GM10847 (cell line): Measurements from ENCODE around the gene GLE1.

Source experiments
- POLR2A ChIP-seq: IDR thresholded peaks from 2 replicates; pipeline ENCODE4 v1.6.1; 2011; ENCODE audit not compliant: insufficient read length; ENCODE audit errors: extremely low read depth

GLE1 gene

DNA sequence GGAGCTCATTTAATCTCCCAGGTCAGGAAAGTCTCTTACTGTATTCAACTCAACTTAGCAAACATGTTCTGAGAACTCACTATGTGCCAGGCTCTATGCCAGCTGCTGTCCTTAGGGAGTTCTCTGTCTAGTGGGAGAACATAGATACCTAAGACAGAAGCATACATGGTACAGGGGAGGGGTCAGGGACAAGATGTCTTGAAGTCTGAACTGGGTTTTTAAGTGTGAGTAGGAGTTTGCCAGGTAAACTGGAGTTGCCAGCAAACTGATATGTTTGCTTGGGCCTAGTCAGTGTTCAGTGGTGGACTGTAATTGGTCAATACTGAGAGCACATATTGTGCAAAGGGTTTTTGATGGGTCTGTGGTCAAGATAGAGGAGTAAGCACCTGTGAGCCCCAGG, 18.3 kb upstream of the GLE1 start:
- no peak for TF ChIP-seq POLR2A

DNA sequence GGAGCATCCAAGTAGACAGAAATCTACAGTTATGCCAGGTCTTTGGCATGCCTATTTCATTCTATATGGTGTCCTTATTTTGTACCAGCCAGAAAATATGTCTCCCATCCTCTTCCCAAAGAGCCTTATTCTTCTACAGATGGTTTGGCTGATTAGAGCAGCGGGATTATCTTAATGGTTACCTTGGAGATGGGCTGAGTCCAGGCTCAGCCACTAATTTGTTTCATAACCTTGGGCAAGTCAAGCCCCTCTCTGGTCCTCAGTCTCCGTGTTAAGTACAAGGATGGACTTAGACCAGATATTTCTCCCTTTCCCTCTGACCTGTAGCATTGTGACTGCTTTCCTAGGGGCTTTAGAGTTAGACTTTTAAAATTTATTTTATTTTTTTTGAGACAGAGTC, 11.1 kb upstream of the GLE1 start:
- no peak for TF ChIP-seq POLR2A

DNA sequence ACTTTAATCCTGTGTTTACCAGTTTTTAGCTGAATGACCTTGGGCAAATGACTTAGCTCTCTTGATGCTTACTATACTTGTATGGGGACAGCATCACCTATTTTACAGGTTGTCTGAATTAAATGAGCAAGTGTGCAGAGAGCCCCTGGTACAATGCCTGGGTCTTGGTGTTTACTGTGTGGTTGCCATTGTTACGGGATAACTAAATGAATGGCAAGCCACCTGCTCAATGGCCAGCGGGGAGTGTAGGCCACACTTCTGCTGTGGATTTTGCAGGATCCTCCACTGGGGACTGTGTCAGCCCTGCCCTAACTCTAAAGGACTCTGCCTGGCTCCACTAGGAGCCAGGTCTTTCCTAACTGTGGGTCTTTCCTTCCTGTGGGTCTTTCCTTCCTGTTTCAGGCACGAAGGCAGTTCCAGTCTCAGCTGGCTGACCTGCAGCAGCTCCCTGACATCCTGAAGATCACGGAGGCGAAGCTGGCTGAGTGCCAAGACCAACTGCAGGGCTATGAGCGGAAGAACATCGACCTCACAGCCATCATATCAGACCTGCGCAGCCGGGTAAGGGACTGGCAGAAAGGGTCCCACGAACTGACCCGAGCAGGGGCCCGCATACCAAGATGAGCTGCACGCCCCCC, 10.3 kb upstream of the GLE1 start:
- TF ChIP-seq POLR2A: no peak

DNA sequence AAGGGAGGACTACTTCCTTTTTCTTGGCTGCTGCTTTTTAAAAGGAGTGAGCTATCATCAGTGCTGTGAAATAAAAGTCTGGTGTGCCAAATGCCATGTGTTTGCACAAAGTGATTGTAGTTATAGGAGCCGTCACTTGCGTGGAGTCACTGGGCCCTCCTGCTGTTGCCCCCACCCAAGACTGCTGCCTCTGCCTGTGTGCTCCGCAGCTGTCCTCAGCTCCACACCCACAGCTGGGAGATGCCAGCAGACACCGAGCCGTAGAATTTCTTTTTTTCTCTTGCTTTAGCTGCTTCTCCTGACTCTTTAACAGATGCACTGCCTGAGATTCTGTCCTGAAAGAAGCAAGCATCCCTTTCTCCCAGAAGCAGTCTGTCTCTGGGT, 9.8 kb upstream of the GLE1 start:
- TF ChIP-seq POLR2A: no peak

GRCh38 chr9:128495296-128495695, 9.2 kb upstream of the GLE1 start:
- no peak for TF ChIP-seq POLR2A

GRCh38 chr9:128495804-128496417, 8.6 kb upstream of the GLE1 start:
- TF ChIP-seq POLR2A: no peak

DNA sequence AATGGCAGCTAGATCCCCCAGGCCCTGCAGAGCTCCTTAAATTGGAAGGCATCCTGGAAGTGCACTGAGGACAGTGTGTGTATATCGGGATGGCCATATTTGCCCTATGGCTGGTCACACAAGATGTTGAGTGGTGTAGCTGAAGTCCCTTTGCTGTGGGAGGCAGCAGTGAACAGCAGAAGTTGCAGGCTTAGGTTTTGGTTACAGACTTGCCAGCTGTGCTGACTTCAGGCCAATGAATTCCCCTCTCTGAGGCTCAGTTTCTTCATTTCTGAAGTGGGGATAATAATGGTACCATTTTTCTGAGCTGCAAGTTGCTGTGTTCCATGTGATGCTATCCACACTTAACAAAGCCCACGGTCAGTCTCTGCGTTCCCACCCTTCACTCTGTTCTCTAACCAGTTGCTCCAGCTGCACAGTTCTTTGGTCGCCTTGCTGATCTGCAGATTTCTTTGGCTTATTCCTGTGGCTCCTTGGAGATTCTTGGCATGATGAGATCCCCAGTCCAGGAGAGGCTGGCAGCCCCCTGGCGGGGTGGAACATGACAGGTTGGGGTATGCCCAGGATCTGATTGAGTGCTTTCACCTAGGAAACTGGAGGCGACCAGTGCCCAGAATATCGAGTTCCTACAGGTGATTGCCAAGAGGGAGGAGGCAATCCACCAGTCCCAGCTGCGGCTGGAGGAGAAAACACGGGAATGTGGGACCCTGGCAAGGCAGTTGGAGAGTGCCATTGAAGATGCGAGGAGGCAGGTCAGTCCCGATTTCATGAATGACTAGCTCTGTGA, 6.5 kb upstream of the GLE1 start:
- no peak for TF ChIP-seq POLR2A

GRCh38 chr9:128498911-128499310, 5.6 kb upstream of the GLE1 start:
- no peak for TF ChIP-seq POLR2A

DNA sequence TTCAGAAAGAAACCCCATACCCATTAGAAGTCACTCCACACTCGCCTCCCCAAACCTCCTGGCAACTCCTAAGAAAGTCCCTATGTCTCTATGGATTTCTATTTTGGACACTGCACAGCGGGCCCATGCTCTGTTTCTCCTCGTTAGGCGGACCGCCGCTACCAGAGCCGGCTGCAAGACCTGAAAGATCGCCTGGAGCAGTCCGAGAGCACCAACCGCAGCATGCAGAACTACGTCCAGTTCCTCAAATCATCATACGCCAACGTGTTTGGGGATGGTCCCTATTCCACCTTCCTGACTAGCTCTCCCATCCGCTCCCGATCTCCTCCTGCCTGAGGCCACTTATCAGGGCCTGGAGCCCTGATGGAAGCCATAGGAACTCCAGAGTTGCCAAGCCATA, 4.6 kb upstream of the GLE1 start:
- no peak for TF ChIP-seq POLR2A

GRCh38 chr9:128503870-128504269, 649 bp upstream of the GLE1 start:
- TF ChIP-seq POLR2A: no peak

GRCh38 chr9:128505414-128505765, 871 bp downstream of the GLE1 start:
- TF ChIP-seq POLR2A: no peak

DNA sequence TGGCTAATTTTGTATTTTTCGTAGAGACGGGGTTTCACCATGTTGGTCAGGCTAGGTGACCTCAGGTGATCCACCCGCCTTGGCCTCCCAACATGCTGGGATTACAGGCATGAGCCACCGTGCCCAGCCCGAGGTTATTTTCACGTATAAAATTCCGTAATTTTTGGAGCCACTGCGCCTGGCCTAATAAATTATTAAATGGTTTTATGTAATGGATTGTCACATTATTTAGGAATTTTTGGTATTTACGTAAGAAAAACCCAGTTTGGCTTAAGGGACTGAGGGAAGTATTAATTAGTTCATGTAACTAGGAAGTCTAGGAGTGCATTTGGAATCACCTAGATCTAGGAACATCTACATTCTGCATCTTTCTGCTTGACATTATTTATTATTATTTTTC, 8.3 kb downstream of the GLE1 start:
- no peak for TF ChIP-seq POLR2A

- no peak for TF ChIP-seq POLR2A
Measured at GRCh38 chr9:128521956-128522355, 17.4 kb downstream of the GLE1 start.

DNA sequence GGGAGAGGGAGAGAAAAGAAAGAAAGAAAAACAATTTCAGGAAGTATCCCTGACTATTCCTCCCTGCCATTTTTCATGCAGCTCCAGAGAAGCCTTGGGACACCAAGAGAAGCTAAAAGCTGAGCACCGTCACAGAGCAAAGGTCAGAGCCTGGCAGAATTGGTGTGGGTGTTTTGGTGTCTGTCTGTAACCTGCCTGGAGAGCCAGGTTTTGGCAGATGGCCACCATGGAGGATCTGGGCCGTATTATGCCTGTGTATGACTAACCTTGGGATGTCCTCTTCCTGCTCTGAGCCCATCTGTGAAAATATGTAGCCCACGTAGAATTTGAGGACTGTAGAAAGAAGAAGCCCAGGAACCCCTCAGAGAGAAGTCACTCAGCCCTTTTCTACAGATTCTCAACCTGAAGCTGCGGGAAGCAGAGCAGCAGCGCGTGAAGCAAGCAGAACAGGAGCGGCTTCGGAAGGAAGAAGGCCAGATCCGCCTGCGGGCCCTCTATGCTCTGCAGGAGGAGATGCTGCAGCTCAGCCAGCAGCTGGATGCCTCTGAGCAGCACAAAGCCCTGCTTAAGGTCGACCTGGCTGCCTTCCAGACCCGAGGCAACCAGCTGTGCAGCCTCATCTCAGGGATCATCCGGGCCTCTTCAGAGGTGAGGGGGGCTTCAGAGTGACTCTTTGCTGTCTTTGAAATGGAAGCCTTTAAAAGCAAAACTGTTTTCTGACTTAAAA, 18.8 kb downstream of the GLE1 start:
- no peak for TF ChIP-seq POLR2A

GRCh38 chr9:128526720-128527119, 22.2 kb downstream of the GLE1 start:
- TF ChIP-seq POLR2A: no peak
